ENCODE data around the gene BST1.
"Not testable (repeated sequence)": the region's sequence is repeated elsewhere in the genome, so short reads cannot be mapped to it uniquely, and the experiment has no call there.

Gene BST1

DNA sequence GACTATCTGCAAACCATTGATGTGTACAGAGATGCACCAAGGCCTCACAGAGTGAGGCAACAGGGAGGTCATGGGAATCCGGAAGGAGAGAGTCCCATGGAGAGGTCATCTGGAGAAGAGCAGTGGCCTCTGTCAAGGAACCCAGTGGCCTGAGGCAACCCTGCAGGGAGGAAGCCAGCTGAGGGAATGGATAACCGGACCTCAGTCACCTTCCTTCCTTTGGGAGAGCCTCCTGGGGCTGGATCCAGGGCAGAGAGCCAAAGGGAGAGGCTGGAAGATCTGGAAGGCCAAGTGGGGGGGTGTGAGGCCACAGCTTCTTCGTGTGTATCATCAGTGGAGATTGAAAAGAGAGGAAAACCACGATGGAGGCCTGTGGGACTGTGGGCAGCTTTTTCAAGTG is 50.9 kb downstream of the BST1 start:
- no peak for FAIRE-seq

DNA sequence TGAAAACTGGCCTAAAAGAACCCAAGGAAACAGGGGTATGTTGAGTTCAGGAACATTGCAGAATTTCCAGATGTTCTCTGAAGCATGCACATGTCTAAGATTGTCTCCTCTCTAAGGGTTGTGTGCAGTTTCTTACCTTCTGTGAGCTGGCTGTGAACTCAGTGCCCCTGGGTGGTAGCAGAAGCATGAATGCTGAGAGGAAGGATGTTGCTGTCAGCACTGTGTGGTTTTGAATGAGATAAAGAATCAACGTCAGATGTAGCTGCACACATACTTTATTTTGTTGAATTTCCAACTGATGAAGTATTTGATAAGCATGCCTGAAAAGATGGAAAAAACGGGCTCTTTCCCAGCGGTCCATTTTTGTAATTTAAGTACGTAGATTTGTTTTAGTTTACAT is 51.5 kb downstream of the BST1 start:
- FAIRE-seq: no peak

DNA sequence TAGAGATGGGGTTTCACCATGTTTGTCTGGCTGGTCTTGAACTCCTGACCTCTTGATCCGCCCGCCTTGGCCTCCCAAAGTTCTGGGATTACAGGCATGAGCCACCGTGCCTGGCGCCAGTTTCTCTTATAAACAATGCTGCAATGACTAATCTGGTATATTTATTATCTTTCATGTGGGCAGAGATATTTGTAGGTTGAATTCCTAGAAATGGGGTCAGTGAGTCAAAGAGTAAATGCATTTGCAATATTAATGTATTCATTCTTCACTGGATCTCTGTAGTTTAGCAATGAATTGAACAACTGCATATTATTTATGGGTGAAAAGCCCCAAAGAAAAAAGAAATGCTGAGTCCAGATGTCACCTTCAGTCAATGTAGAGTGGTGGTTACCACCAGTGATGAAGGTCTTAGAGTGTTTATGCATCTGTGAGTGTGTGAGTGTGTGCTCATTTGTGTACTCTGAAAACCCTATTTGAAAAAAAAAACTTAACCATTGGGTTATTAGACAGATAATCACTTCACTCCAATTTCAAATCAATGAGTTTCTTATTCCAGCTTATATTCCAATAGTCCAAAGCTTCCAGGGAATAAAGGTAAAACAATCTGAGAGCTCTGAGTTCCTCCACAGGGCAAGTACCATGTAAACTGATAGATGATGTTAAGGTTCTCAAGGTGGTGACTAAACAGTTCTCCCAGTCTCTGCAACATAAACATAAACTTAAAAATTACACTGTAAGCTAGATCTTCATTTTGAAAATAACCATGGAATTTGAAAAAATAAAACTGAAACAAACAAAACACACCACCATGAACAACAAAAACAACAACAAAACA is 52.7 kb downstream of the BST1 start:
- no peak for FAIRE-seq

DNA sequence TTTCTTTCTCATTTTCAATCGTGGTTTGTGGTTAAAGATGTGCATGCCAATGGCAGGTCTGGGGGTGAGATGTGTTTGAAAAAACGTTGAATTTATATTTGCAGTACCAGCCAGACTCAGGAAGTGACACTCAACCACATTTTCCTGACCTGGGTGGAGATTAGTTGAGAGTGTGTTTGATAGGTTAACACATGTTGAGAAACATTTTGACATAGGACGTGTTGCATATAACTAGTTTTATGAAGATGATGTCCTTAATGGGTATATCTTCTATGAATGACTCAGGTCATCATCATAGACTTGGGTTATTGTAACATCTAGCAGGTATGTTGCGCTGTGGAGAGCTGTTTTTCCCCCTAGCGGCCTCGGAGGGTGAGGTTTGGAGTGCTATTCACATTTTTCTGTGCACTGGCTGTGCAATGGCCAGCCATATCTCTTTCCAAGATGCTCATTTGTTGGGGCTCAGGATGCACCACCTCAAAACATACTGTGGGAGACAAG is 53.5 kb downstream of the BST1 start:
- FAIRE-seq: no peak

DNA sequence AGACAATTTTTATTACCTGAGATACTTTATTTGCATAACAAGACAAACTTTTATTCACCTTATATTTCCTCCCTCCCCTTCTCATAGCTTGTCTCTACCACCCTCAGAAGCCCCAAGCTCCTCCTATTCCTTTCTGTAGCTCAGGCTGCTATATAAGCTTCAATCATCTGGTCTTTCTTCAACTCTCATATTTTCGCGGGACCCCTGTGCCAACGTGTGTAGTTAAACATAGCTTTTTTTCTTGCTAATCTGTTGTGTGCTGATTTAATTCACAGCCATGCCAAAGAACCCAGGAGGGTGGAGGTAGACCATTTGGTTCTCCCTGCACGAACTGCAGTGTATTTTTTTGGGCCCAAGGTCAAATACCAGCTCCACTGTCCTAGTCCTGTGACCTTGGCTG is 54.2 kb downstream of the BST1 start:
- no peak for FAIRE-seq

DNA sequence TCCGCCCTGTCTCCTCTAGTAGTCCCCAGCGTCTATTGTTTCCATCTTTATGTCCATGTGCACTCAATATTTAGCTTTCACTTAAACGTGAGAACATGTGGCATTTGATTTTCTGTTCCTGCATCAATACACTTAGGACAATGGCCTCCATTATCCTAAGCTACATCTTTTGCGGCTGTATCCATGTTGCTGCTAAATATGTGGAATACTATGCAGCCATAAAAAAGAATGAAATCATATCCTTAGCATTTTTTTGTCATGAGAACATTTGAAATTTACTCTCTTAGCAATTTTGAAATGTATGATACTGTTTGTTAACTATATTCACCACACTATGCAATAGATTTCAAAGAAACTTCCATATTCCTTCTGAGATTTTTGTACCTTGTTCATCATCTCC is 55.4 kb downstream of the BST1 start:
- FAIRE-seq: no peak

DNA sequence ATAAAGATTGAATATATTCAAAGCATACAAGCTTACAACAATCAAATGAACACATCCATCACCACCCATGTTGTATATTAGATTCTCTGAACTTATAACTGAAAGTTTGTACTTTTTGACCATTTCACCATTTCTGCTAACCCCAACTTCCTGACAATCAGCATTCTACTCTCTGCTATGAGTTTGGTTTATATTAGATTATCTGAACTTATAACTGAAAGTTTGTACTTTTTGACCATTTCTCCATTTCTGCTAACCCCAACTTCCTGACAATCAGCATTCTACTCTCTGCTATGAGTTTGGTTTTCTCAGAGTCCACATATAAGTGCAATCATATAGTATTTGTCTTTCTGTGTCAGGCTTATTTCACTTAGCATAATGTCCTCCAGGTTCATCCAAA is 59.6 kb downstream of the BST1 start:
- not testable (repeated sequence) for FAIRE-seq

DNA sequence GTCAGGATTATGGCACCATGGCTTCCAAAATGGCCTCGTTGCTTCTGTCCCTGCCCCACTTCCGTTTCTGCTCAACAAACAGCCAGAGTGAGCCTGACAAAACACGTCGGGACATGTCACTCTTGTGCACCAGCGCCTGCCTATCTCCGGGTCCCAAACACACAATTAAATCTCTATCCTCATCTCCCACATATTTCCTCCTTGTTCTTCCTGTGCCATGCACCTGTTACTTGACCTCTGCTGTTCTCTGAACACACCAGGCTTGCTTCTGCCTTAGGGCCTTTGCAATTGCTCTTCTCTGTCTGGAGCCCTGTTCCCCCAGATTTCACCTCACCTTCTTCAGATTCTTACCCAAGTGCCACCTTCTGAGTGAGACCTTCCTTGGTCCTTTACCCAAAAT is 62.5 kb downstream of the BST1 start:
- FAIRE-seq: no peak

DNA sequence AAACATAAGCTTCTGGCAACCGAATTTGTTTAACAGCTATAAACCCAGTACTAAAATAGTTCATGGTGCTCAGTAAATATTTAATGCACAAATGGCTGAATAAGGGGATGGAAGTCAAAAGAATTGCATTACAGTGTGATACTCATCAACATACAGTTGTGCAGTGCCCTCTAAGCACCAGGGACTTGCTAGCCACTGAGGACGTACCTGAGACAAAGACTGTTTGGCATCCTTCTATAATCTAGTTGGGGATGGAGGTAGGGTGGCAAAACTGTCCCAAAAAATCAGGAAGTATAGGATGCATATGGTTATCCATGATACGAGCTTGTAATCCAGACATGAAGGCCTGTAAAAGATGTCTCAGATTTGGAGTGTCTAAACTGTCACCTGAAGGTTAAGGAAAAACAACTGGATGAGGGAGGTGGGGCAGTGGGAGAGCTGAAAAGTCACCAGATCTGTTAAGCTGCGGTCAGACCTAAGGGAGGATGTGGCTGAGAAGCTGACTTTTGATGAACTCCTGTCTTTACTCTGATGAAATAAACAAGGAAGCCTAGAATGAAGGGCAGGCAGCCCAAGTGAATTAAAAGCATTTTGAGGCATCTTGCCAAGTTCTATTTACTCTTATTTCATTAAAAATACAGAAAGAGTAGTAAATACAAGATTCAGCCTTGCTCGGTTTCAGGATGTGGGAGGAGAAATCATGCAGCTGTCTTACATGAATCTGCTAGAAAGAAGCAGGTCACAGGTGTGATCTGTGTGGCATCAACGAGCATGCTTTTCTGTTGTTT is 63.2 kb downstream of the BST1 start:
- FAIRE-seq: no peak

DNA sequence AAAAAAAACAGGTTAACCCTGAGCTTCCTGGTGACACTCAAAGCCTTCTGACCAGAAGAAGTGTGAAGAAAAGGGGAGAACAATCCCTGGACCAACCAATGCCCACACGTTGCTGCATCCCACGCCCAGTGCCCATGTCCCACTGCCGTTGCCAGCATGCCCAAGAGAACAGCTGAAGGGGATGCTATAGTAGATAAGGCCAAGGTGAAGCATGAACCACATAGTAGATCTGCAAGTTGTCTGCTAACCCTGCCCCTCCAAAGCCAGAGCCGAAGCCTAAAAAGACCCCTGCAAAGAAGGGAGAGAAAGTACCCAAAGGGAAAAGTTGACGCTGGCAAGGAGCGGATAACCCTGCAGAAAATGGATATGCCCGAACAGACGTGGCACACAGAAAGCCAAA is 64.0 kb downstream of the BST1 start:
- FAIRE-seq: no peak

DNA sequence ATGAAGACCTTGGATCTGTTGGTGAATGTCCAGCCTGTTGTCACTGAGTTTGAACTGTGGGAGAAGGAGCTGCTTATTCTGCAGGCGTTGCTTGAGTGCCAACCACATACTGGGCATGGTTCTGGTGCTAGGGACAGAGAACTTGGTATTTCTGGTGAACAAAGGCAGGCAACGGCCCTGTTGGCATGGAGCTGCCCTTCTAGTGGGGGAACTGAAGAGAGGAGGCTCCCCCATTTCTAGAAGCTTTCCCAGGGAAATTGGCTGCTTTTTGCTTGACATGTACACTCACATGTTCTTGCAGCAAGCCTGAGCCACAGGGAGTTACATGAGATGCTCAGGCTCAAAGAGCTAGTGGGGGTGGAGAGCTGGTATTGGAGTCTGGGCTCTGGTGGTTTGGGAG is 66.3 kb downstream of the BST1 start:
- no peak for FAIRE-seq

DNA sequence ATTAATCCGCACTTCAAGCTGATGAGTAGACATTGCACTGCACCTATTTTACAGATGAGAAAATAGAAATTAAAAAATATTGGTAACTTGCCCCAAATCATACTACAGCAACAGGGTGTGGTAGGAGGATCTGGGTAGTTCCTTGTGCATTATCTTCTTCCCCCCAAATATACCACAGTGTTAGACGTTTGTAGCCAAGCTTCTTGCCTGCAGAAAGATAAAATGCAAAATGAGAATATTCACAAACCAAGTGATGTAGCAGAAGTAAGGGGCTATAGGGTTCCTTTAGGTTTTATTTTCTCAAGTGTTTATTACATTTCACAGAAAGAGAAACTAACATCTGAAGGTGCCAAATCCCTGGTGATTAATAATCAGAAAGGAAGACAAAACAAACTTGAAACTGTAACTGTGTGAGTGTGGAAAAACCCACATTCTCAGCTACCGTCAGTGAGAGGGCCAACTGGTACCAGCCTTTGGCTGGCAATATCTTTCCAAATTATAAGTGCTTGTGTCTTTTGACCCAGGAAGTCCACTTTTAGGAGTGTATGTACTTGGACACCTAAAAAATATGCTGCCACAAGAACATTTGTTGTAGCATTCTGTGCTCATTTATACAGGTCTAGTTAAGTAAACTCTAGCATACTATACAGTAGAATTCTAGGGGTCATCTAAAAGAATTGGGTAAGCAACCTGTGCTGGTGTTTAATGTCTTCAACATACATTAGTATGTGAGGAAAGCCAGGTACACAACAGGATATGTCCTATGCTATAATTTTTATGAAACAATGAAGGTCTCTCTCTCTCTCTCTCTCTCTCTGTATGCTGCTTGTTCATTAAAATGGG is 68.6 kb downstream of the BST1 start:
- no peak for FAIRE-seq

DNA sequence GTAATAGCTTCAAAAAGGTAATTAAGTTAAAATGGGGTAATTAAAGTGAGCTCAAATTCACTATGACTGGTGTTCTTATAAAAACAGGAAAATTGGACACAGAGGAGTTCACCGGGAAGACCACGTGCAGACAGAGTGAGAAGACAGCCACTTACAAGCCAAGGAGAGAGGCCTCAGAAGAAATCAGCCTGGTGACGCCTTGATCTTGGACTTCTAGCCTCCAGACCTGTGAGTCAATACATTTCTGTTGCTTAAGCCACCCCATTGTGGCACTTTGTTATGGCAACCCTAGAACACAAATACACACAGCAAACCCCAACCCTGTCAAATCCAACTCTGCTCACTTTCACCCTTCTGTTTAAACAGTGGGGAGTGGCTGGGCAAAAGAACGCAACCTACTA is 71.2 kb downstream of the BST1 start:
- no peak for FAIRE-seq

DNA sequence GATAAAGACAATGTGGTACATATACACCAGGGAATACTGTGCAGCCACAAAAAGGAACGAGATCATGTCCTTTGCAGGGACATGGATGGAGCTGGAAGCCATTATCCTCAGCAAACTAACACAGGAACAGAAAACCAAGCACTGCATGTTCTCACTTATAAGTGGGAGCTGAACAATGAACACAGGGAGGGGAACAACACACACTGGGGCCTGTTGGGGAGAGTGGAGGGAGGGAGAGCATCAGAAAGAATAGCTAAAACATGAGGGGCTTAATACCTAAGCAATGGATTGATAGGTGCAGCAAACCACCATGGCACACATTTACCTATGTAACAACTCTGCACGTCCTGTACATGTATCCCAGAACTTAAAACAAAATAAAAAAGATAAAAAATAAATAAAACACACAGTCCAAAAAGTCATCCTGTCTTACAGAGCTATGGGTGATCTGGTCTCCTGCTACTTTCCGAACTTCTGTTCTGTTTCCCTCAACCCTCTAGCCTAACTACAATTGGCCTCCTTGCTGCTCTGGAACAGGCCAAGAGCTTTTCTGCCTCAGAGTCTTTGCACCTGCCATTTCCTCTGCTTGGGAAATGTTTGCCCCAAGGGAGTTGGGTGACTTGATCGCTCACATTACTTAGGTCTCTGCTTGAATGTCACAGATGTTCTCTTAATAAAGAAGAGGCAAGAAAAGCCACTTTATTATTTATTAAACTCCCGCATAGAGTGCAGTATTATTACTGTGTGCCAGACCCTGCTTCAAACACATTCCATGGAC is 74.2 kb downstream of the BST1 start:
- no peak for FAIRE-seq

DNA sequence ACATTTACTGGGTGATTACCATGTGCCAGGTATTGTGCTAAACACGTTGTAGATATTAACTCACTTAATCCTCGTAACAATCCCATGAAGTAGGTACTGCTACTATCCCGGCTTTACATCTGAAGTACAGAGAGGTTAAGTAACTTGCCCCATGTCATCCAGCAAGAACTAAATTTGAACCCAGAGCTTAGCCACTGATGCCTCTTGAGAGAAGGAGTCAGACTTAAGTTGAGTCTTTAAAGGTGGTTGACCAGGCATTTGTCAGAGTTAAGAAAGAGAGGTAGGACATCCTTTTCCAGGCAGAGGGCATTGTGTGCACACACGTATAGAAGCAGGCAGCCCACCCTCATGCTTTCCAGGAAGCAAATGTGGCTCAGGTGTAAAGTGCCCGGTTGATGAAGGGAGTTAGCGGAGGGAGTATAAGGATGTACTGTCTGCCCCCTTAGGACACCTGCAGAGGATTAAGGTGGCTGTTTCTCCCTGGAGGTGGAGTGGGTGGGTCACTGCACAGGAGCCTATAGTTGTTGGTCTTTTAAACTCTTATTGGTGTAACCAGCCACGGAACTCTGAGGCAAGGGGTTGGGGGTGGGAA is 74.9 kb downstream of the BST1 start:
- FAIRE-seq: no peak

DNA sequence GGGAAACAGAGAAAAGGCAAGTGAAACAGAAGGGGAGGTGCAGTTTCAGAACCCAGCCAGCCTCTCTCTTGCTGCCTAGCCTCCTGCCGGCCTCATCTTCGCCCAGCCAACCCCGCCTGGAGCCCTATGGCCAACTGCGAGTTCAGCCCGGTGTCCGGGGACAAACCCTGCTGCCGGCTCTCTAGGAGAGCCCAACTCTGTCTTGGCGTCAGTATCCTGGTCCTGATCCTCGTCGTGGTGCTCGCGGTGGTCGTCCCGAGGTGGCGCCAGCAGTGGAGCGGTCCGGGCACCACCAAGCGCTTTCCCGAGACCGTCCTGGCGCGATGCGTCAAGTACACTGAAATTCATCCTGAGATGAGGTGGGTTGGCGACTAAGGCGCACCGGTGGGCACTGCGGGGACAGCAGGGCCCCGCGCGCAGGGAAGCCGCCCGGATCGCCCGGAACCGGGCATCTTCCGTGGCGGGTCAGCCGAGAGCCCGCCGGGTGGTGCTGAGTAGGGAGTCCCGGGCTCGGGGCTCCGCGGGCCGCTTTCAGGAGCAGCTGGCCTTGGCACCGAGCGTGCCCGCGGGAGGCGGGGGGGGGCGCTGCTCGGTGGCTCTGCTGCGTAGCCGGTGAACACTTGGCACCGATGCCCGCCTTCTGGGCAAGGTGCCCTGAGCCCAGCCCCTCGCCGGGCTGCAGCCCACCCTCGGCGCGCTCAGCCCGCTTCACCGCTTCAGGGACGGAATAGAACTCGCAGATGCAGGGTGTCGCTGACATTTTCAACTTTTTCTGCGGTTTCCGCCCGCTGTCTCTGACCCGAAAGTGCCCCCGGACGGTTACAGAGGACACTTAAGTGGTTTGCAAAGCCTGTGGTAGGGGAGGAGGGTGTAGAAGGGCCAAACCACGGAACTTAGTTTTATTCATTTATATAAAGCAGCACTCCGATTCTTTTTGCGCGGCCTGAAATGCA is 75.7 kb downstream of the BST1 start, which contains the start of gene CD38:
TSS of gene CD38 (plus strand) at position 40 of the 953 bp plus-strand sequence. CDS start at position 127, 87 bp downstream.
- no peak for FAIRE-seq

DNA sequence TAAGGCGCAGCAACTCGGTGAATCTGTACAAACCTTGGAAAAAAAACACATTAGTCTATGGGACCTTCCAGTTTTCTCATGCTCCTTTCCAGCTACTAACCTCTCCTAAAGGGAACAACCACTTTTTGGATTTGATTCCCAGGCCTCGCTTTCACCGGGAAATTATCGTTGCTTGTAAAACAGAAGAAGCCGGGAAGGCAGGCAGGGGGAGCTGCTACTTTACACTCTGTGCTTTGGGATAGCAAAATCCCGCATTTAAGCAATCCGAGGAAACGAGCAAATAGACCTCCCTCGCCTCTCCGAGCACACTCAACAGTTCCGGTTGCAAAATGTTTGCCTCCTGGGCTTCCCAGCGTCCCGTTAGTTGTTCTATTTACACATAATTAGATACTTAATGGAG is 76.4 kb downstream of the BST1 start:
- peak; percentile 27 for FAIRE-seq

DNA sequence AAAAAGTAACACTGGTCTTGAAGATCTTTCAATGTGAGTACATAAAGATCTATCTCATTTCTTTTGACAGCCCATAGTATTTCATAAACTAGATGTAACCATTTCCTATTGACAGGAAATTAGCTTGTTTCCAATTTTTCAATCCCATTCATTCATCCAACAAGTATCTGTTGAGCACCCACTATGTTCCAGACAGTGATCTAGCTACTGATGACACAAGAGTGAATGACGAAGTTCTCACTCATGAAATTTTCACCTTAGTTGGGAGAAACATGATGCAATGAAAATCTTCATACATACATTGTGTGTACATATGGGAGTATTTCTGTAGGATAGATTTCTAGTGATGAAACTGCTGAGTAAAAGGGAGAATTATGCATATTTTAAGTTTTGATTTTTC is 76.9 kb downstream of the BST1 start:
- FAIRE-seq: no peak

DNA sequence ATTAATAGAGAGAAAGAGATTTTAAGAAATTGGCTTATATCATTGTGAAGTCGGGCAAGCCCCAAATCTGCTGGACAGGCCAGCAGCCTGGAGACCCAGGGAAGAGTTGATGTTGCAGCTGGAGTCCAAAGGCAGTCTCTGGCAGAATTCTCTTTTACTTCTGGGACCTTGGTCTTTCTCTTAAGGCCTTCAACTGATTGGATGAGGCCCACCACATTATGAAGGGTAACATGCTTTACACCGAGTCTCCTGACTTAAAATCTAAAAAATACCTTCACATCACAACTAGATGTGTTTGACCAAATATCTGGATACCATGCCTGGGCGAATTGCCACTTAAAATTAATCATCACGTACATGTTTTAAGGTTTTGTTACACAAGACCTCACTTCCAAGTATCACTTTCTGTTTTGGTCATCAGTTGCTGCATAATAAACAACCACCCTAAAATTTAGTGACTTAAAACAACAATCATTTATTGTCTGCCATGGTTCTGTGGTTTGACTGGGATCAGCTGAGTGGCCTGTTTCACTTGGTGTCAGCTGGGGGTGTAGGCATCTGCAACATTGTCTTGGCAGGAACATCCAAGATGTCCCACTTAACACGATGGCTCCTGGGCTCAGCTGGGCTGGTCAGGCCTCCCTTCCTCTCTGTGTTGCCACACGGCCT is 78.7 kb downstream of the BST1 start:
- FAIRE-seq: no peak
